ENCODE measurements around the gene DGCR6.

The DGCR6 gene

DNA sequence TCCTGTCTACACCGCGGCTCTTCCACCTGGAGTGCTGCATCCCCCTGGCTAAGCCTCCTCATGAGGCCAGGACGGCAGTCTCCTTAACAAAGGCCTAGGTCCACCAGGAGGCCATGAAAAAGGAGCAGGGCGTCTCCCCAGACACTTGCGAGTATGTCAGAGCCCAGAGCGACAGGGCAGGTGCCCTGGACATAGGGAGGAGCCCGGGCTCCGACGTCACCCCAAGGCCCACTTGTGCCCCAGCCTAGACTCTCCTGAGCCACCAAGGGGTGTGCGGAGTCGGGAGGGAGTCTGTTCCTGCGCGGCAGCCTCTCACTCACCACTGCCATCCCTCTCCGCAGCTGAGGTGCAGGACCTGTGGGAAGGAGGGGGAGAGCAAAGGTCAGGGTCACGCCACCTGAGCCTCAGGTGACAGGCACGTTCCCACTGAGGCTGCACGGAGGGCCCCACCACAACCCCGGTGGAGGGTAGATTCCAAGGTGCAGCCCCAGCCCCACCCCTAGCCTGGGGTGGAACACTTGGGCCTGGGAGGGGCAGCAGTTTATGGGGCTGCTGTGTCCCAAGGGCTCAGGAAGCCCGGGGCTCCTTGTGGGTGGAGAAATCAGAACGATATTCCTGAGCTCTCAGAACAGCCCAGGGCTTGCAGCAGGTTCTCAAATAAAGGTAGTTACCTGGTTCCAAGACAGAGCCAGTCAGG, 19.4 kb downstream of the DGCR6 start:
- TF ChIP-seq, protein P1, sequence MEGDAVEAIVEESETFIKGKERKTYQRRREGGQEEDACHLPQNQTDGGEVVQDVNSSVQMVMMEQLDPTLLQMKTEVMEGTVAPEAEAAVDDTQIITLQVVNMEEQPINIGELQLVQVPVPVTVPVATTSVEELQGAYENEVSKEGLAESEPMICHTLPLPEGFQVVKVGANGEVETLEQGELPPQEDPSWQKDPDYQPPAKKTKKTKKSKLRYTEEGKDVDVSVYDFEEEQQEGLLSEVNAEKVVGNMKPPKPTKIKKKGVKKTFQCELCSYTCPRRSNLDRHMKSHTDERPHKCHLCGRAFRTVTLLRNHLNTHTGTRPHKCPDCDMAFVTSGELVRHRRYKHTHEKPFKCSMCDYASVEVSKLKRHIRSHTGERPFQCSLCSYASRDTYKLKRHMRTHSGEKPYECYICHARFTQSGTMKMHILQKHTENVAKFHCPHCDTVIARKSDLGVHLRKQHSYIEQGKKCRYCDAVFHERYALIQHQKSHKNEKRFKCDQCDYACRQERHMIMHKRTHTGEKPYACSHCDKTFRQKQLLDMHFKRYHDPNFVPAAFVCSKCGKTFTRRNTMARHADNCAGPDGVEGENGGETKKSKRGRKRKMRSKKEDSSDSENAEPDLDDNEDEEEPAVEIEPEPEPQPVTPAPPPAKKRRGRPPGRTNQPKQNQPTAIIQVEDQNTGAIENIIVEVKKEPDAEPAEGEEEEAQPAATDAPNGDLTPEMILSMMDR (IDR thresholded peaks at IDR 0.05), result no peak
- no peaks in the 10 kb centered on the region for H3K9me3 ChIP-seq (ENCODE audit: control insufficient read depth, low read length)
- H3K27ac ChIP-seq, result no peak overlapping the region
- no peak overlapping the region for H2AFZ ChIP-seq
- no peak overlapping the region for H3K9ac ChIP-seq
- no peak overlapping the region for H3K4me3 ChIP-seq (ENCODE audit: low read depth, low read length)
- no peaks in the 10 kb centered on the region for H3K4me1 ChIP-seq
- no peaks in the 10 kb centered on the region for H3K27me3 ChIP-seq (ENCODE audit: control insufficient read depth, insufficient read depth, low read length)
- no peaks in the 10 kb centered on the region for H3K36me3 ChIP-seq (ENCODE audit: control insufficient read depth, insufficient read depth, low read length)
- H3K4me2 ChIP-seq (ENCODE audit: low read length), result no peak overlapping the region
- no peaks in the 10 kb centered on the region for H3K79me2 ChIP-seq

DNA sequence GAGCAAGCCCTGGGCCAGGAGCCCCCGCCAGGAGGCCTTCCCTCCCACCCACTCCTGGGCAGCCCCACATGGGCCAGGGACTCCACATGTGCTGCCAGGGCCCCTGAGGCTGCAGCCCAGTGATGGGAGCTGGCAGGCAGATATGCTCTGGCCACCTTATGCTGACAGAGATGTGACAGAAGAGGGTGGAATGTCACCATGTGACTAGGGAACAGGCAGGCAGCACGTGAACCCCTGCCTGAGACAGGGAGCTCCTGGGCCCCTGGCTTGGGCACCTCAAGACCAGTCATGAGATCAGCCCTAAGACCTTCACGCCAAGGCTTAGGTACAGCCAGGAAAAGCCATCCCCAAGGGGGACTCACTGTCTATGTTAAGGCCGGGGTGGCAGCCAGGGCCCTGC, 20.9 kb downstream of the DGCR6 start:
- no peak overlapping the region for H3K27ac ChIP-seq
- TF ChIP-seq, protein P1 (IDR thresholded peaks at IDR 0.05), result no peak
- no peaks in the 10 kb centered on the region for H3K27me3 ChIP-seq (ENCODE audit: control insufficient read depth, insufficient read depth, low read length)
- no peak overlapping the region for H3K4me3 ChIP-seq (ENCODE audit: low read depth, low read length)
- H3K79me2 ChIP-seq, result no peaks in the 10 kb centered on the region
- no peaks in the 10 kb centered on the region for H3K36me3 ChIP-seq (ENCODE audit: control insufficient read depth, insufficient read depth, low read length)
- no peaks in the 10 kb centered on the region for H3K9me3 ChIP-seq (ENCODE audit: control insufficient read depth, low read length)
- no peak overlapping the region for H3K9ac ChIP-seq
- H2AFZ ChIP-seq, result no peak overlapping the region
- no peak overlapping the region for H3K4me2 ChIP-seq (ENCODE audit: low read length)
- no peaks in the 10 kb centered on the region for H3K4me1 ChIP-seq

DNA sequence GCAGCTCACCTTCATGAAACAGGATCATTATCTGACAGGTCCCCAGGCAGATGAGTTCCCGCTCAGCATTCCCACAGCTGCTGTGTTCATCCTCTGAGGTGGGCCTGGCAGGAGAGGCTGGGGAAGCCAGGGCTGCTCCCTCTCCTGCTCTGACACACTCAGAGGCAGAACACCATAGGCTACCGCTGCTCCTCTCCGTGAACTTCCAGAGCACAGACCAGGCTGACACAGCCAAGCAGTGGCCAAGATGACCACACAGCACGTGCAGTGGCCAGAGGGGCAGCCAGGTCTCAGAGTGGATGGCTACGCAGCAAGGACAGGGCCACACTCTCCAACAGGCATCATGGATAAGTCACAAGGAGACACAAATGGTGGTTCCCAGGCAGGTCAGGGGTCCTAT, 21.5 kb downstream of the DGCR6 start:
- H3K4me2 ChIP-seq (ENCODE audit: low read length), result no peak overlapping the region
- no peak overlapping the region for H2AFZ ChIP-seq
- H3K4me3 ChIP-seq (ENCODE audit: low read depth, low read length), result no peak overlapping the region
- no peaks in the 10 kb centered on the region for H3K9me3 ChIP-seq (ENCODE audit: control insufficient read depth, low read length)
- H3K9ac ChIP-seq, result no peak overlapping the region
- H3K36me3 ChIP-seq (ENCODE audit: control insufficient read depth, insufficient read depth, low read length), result no peaks in the 10 kb centered on the region
- H3K27ac ChIP-seq, result no peak overlapping the region
- H3K27me3 ChIP-seq (ENCODE audit: control insufficient read depth, insufficient read depth, low read length), result no peaks in the 10 kb centered on the region
- H3K79me2 ChIP-seq, result no peaks in the 10 kb centered on the region
- no peaks in the 10 kb centered on the region for H3K4me1 ChIP-seq
- TF ChIP-seq, protein P1 (IDR thresholded peaks at IDR 0.05), result no peak

DNA sequence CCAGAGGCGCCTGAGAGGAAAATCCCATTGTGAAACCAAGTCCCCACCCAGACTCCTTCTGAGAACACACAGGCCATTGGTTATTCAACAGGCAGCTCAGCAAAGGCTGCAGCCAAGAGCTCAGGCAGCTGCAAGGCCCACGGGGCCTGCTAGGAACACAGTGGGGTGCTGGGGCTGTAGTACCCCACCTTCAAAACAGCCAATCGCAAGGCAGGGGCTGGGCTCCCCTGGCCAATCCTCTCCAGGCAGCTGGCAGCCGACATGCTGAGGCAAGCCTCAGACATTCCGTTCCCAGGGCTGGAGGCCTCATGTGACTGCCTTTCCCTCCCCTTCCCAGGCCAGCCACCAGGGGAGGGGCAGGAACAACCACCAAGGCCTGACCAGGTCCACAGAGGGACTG, 23.3 kb downstream of the DGCR6 start:
- Histone ChIP-seq H3K27me3 (ENCODE audit: control insufficient read depth, insufficient read depth, low read length) (no peaks in the 10 kb centered on the region), H3K4me2 (ENCODE audit: low read length) (no peak overlapping the region), H3K36me3 (ENCODE audit: control insufficient read depth, insufficient read depth, low read length) (no peaks in the 10 kb centered on the region), H3K4me3 (ENCODE audit: low read depth, low read length) (no peak overlapping the region), H3K27ac (no peak overlapping the region), H3K79me2 (no peaks in the 10 kb centered on the region), H3K9me3 (ENCODE audit: control insufficient read depth, low read length) (no peaks in the 10 kb centered on the region), H3K4me1 (no peaks in the 10 kb centered on the region), H2AFZ (no peak overlapping the region), H3K9ac (no peak overlapping the region)
- TF ChIP-seq, protein P1 (IDR thresholded peaks at IDR 0.05), result no peak
